HepG2 (cell line): Measurements from ENCODE around the gene ABCB6. TPM values are rescaled to one million over a fixed set of nuclear protein-coding genes. Genes with fewer than 3 reads are reported as not detected.

Experiments
- ATM ChIP-seq: fragments of 450-650 bp; IDR thresholded peaks from 2 replicates; pipeline ENCODE4 v1.7.1; 2017; ENCODE audit warnings: mild to moderate bottlenecking, borderline replicate concordance
- DNMT3B ChIP-seq: conservative IDR thresholded peaks from 2 replicates; pipeline ENCODE4 v1.6.1; 2016; ENCODE audit warnings: missing biosample characterization, control low read depth
- FOXA3 ChIP-seq: IDR thresholded peaks from 2 replicates; pipeline ENCODE4 v1.6.1; 2016; ENCODE audit warnings: missing genetic modification reagents, missing compliant biosample characterization
- FOXM1 ChIP-seq: sonication (generic); formaldehyde crosslinking; IDR thresholded peaks from 2 replicates; pipeline ENCODE4 v1.5.0; 2020; ENCODE audit warnings: missing genetic modification reagents
- FOXO1 ChIP-seq: sonication (generic); formaldehyde crosslinking; IDR thresholded peaks from 2 replicates; pipeline ENCODE4 v1.4.0; 2020; ENCODE audit warnings: missing genetic modification reagents
- HNF4A ChIP-seq: sonication (generic); formaldehyde crosslinking; IDR thresholded peaks from 2 replicates; pipeline ENCODE4 v1.4.0; 2020; ENCODE audit warnings: missing genetic modification reagents
- KAT2B ChIP-seq: fragments of 150-350 bp; IDR thresholded peaks from 2 replicates; pipeline ENCODE4 v1.6.1; 2014; ENCODE audit warnings: low read depth, low read length, borderline replicate concordance
- KLF6 ChIP-seq: IDR thresholded peaks from 2 replicates; pipeline ENCODE4 v1.8.0; 2016; ENCODE audit warnings: missing biosample characterization, missing genetic modification reagents
- MTA3 ChIP-seq: sonication (generic); formaldehyde crosslinking; IDR thresholded peaks from 2 replicates; pipeline ENCODE4 v1.4.0; 2020; ENCODE audit warnings: missing genetic modification reagents
- MYC ChIP-seq: sonication (generic); formaldehyde crosslinking; IDR thresholded peaks from 2 replicates; pipeline ENCODE4 v1.9.0; 2021; ENCODE audit warnings: missing genetic modification reagents, borderline replicate concordance
- MZF1 ChIP-seq: sonication (generic); formaldehyde crosslinking; IDR thresholded peaks from 2 replicates; pipeline ENCODE4 v1.8.1; 2023; ENCODE audit warnings: mild to moderate bottlenecking, missing genetic modification reagents, borderline replicate concordance
- NR2F6 ChIP-seq, 2 experiments: IDR thresholded peaks; 2 replicates each; pipeline ENCODE4 v1.6.1; 2016; ENCODE audit warnings: antibody characterized with exemption in 1 of 2, mild to moderate bottlenecking in 1 of 2
- PHF20 ChIP-seq: sonication (generic); formaldehyde crosslinking; IDR thresholded peaks from 2 replicates; pipeline ENCODE4 v1.5.0; 2020; ENCODE audit warnings: mild to moderate bottlenecking, missing genetic modification reagents
- PPARG ChIP-seq: conservative IDR thresholded peaks from 2 replicates; pipeline ENCODE4 v1.6.1; 2016; ENCODE audit warnings: missing biosample characterization, missing genetic modification reagents
- SALL2 ChIP-seq: sonication (generic); formaldehyde crosslinking; IDR thresholded peaks from 2 replicates; pipeline ENCODE4 v1.8.1; 2023; ENCODE audit warnings: mild to moderate bottlenecking, missing genetic modification reagents, inconsistent platforms
- SRSF4 ChIP-seq: fragments of 200-400 bp; formaldehyde crosslinking; IDR thresholded peaks from one replicate; pipeline ENCODE4 v1.6.1; 2018; ENCODE audit warnings: mild to moderate bottlenecking, low read depth, low read length, moderate library complexity; ENCODE audit not compliant: poor library complexity, severe bottlenecking
- ZFP82 ChIP-seq: sonication (generic); formaldehyde crosslinking; IDR thresholded peaks from 2 replicates; pipeline ENCODE4 v1.5.1; 2020; ENCODE audit warnings: mild to moderate bottlenecking, missing genetic modification reagents, borderline replicate concordance
- ZNF224 ChIP-seq: sonication (generic); formaldehyde crosslinking; IDR thresholded peaks from 2 replicates; pipeline ENCODE4 v1.5.0; 2020; ENCODE audit warnings: mild to moderate bottlenecking, missing genetic modification reagents
- ZNF768 ChIP-seq: sonication (generic); formaldehyde crosslinking; IDR thresholded peaks from 2 replicates; pipeline ENCODE4 v1.4.0; 2020; ENCODE audit warnings: missing genetic modification reagents
- polyA plus RNA-seq, 8 experiments: library from polyadenylated mRNA; depleted of rRNA in 3 of 8; stranded (reverse) in 7 of 8; unstranded in 1 of 8; fragments of >200 nt; fragmentation: Illumina TruSeq in 4 of 8; extraction: Trizol in 4 of 8; gene quantifications; 2 replicates each; pipeline versions ENCODE4 v1.2.1 to v1.2.3, GENCODE V29; 2011 to 2016; ENCODE audit warnings: low read depth in 4 of 8, missing spikeins in 1 of 8, mixed read lengths in 1 of 8; ENCODE audit not compliant: insufficient read depth in 1 of 8
- total RNA-seq, 5 experiments: library from RNA; depleted of rRNA; stranded (reverse); fragments of >200 nt; fragmentation: Illumina TruSeq; extraction: Trizol; gene quantifications; 2 replicates each; pipeline ENCODE4 v1.2.3, GENCODE V29; 2016; ENCODE audit warnings: low read depth in 1 of 5
- TF ChIP-seq, protein P1 (sequence below): sonication (generic); formaldehyde crosslinking; IDR thresholded peaks from 2 replicates; pipeline ENCODE4 v1.4.0; 2020; ENCODE audit warnings: mild to moderate bottlenecking, missing genetic modification reagents
- TF ChIP-seq, protein P2 (sequence below): sonication (generic); formaldehyde crosslinking; IDR thresholded peaks from 2 replicates; pipeline ENCODE4 v1.5.0; 2020; ENCODE audit warnings: missing genetic modification reagents, mild to moderate bottlenecking, borderline replicate concordance
- TF ChIP-seq, protein P3 (sequence below): sonication (generic); formaldehyde crosslinking; IDR thresholded peaks from 2 replicates; pipeline ENCODE4 v1.5.1; 2020; ENCODE audit warnings: mild to moderate bottlenecking, missing genetic modification reagents, moderate library complexity
- TF ChIP-seq, protein P4 (sequence below): sonication (generic); formaldehyde crosslinking; IDR thresholded peaks from 2 replicates; pipeline ENCODE4 v1.5.1; 2020; ENCODE audit warnings: mild to moderate bottlenecking, missing genetic modification reagents, borderline replicate concordance

ABCB6 gene
- total and polyA plus RNA-seq, 2 of the 13 experiments (the other 11 are each of a cell fraction or from before 2014, with no cell fraction given) = 91.1 to 137 TPM

DNA sequence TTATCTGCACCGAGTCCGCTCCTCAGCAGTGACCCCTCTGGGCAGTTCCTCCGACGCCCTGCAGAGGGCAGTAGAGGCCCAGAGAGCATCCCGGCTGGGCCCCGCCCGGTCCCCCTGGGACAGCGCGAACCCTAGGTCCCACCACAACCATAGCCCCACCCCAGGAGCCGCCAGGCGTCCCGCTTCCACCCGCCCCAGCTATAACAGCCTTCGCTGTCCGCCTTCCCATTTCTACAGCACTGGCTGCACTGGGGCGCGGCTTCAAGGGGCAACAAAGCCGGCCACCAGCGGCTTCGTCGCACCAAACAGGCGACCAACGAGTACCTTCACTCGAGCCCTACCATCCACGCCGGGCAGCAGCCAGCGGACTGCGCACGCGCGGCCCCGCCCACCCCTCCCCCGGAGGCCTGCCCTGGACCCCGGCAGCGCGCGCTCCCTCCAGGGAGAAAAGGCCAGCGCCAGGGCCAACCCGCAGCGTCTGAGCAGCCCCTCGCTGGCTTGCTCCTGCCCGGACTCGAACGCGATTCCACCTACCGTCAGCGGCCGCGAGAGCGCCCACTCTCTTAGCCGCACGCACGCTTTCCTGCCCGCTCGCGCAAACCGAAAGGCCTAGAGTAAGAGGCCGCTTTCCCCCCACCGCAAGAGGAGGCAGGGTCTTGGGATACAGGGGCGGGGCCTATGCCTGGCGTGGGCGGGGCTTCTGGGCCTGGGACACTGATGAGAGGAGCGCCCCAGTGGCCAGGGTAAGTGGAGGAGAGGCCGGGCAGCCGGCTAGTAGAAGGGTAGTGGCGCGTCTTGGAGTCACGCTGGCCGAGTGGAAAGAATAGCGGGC lies 58.4 kb downstream of the ABCB6 start, which contains the start of gene NHEJ1 (continued):
- TF ChIP-seq, protein P1, sequence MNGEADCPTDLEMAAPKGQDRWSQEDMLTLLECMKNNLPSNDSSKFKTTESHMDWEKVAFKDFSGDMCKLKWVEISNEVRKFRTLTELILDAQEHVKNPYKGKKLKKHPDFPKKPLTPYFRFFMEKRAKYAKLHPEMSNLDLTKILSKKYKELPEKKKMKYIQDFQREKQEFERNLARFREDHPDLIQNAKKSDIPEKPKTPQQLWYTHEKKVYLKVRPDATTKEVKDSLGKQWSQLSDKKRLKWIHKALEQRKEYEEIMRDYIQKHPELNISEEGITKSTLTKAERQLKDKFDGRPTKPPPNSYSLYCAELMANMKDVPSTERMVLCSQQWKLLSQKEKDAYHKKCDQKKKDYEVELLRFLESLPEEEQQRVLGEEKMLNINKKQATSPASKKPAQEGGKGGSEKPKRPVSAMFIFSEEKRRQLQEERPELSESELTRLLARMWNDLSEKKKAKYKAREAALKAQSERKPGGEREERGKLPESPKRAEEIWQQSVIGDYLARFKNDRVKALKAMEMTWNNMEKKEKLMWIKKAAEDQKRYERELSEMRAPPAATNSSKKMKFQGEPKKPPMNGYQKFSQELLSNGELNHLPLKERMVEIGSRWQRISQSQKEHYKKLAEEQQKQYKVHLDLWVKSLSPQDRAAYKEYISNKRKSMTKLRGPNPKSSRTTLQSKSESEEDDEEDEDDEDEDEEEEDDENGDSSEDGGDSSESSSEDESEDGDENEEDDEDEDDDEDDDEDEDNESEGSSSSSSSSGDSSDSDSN = peak; percentile 86
- TF ChIP-seq ZNF224 (CRISPR knock-in tag) (no peak; the same call in 1 of the 2 replicates), FOXM1 (no peak; the same call in 1 of the 2 replicates), KAT2B (no peak), MTA3 (CRISPR knock-in tag) (no peak), DNMT3B (CRISPR knock-in tag) (no peak; the same call in 1 of the 2 replicates), FOXA3 (CRISPR knock-in tag) (peak; percentile 62), FOXO1 (CRISPR knock-in tag) (no peak), MYC (CRISPR knock-in tag) (peak; percentile 94), NR2F6 (IDR thresholded peaks at IDR 0.05) (no peak), NR2F6 (CRISPR knock-in tag; IDR thresholded peaks at IDR 0.05) (peak; percentile 50; the same call in 1 of the 2 replicates), ZNF768 (CRISPR knock-in tag) (peak; percentile 74), SRSF4 (no peak), PPARG (peak; percentile 62), KLF6 (CRISPR knock-in tag) (peak; percentile 95), PHF20 (peak; percentile 89), HNF4A (peak; percentile 48; the same call in 1 of the 2 replicates), ZFP82 (peak; percentile 3; the same call in 1 of the 2 replicates), MZF1 (CRISPR knock-in tag) (no peak), ATM (no peak), SALL2 (CRISPR knock-in tag) (peak; percentile 96)
- TF ChIP-seq, protein P2, sequence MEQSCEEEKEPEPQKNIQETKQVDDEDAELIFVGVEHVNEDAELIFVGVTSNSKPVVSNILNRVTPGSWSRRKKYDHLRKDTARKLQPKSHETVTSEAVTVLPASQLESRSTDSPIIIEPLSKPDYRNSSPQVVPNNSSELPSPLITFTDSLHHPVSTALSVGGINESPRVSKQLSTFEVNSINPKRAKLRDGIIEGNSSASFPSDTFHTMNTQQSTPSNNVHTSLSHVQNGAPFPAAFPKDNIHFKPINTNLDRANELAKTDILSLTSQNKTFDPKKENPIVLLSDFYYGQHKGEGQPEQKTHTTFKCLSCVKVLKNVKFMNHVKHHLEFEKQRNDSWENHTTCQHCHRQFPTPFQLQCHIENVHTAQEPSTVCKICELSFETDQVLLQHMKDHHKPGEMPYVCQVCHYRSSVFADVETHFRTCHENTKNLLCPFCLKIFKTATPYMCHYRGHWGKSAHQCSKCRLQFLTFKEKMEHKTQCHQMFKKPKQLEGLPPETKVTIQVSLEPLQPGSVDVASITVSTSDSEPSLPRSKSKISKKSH (CRISPR knock-in tag) = peak; percentile 82
- TF ChIP-seq, protein P3, sequence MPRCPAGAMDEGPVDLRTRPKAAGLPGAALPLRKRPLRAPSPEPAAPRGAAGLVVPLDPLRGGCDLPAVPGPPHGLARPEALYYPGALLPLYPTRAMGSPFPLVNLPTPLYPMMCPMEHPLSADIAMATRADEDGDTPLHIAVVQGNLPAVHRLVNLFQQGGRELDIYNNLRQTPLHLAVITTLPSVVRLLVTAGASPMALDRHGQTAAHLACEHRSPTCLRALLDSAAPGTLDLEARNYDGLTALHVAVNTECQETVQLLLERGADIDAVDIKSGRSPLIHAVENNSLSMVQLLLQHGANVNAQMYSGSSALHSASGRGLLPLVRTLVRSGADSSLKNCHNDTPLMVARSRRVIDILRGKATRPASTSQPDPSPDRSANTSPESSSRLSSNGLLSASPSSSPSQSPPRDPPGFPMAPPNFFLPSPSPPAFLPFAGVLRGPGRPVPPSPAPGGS (CRISPR knock-in tag) = peak; percentile 88
- TF ChIP-seq, protein P4, sequence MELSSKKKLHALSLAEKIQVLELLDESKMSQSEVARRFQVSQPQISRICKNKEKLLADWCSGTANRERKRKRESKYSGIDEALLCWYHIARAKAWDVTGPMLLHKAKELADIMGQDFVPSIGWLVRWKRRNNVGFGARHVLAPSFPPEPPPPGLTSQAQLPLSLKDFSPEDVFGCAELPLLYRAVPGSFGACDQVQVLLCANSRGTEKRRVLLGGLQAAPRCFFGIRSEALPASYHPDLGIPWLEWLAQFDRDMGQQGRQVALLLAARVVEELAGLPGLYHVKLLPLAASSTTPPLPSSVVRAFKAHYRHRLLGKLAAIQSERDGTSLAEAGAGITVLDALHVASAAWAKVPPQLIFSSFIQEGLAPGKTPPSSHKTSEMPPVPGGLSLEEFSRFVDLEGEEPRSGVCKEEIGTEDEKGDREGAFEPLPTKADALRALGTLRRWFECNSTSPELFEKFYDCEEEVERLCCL = 0 out of 2 replicates have a peak, but pooled peaks have one; percentile 70
